ENCODE measurements around the gene SLCO3A1. TPM values are rescaled to one million over a fixed set of nuclear protein-coding genes. Genes with fewer than 3 reads are reported as not detected.

Gene SLCO3A1
- total and polyA plus RNA-seq, 2 of the 8 experiments (the other 6 are each of a cell fraction or from before 2014, with no cell fraction given), result 15.1 to 20.4 TPM

DNA sequence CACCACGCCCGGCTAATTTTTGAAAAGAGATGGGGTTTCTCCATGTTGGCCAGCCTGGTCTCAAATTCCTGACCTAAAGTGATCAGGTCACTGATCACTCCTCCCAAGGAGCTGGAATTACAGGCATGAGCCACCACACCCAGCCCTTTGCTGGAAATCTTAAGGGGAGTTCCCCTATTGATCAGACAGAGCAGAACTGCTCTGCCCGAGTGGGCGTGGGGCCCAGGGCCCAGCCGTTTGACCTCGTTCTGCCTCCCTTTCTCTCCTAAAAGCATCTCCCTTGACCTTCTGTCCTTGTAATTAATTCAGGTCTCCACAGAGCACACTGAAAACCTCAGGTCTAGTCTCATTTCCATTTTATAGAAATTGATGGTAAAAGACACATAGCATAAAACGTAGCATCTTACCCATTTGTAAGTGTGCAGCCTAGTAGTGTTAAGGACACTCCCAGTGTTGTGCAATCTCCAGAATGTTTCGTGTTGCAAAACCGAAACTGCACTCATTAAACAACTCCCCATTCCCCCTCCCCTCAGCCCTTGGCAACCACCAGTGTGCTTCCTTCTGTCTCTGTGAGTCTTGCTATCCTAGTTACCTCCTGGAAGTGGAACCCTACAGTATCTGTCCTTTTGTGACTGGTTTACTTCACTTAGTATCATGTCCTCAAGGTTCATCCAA, 89.3 kb downstream of the SLCO3A1 start:
- 91% methylated on average over 9 of the region's 9 CpGs; no CpG with 5 or more reads in 1 of the 2 experiments for WGBS, 2 experiments (ENCODE audit: extremely low coverage in 1 of 2, insufficient coverage in 1 of 2, insufficient read length in 1 of 2, insufficient replicate concordance in 2 of 2, low coverage in 1 of 2, low lambda C conversion rate in 2 of 2, missing lambda C conversion rate in 1 of 2)
- no peak overlapping the region for H2AFZ ChIP-seq (ENCODE audit: low read length)
- H3K4me1 ChIP-seq (replicated peaks in 1 of 4; ENCODE audit: control insufficient read depth in 3 of 4, insufficient read depth in 4 of 4, low read length in 3 of 4), result peaks cover 16 to 27% (median 22%) of the 10 kb centered on the region in 4 experiments

More for the DNA sequence above, 89.3 kb downstream of the SLCO3A1 start:
- H3K56ac ChIP-seq (replicated peaks; ENCODE audit: insufficient read length, low read depth, low read length), result no peak overlapping the region
- H2BK5ac ChIP-seq (ENCODE audit: low read depth, low read length), result no peak overlapping the region
- no peaks in the 10 kb centered on the region for H4K20me1 ChIP-seq (replicated peaks in 1 of 2; ENCODE audit: control insufficient read depth in 1 of 2, insufficient read depth in 2 of 2, low read length in 2 of 2)
- no peak overlapping the region for H4K91ac ChIP-seq (replicated peaks; ENCODE audit: insufficient read length, low read length)
- H2BK15ac ChIP-seq (ENCODE audit: low read length), result no peak overlapping the region
- H3K27ac ChIP-seq (ENCODE audit: low read depth, low read length), result no peak overlapping the region
- FAIRE-seq, result no peak
- no peak for DNase-seq (ENCODE audit: low read depth in 1 of 2, low spot score in 2 of 2)
- CTCF ChIA-PET (ENCODE audit: partially characterized antibody), result interaction anchor here (1.0 to 4.9 kb wide), 6 partner anchors 13 to 135 kb away, joined by 3 to 34 read pairs (median 8); partner anchors contain the start of gene SLCO3A1
- TF ChIP-seq CBX8 (IDR thresholded peaks at IDR 0.05; ENCODE audit: borderline replicate concordance, low read depth, low read length), result no peak
- TF ChIP-seq CEBPB (IDR thresholded peaks at IDR 0.05; ENCODE audit: low read depth, low read length), result peak; percentile 65; the same call in 1 of the 2 replicates
- POLR2A ChIA-PET (ENCODE audit: partially characterized antibody), result interaction anchor here (1.5 kb wide), 1 partner anchor 125 kb away, joined by 3 read pairs; no protein-coding TSS in a partner anchor
- no peak overlapping the region for H3K4me3 ChIP-seq (ENCODE audit: extremely low read depth in 1 of 4, insufficient read depth in 2 of 4, low read depth in 3 of 4, low read length in 4 of 4)
- no peak overlapping the region for H3K4me2 ChIP-seq (ENCODE audit: insufficient read depth in 1 of 2, low read depth in 2 of 2, low read length in 2 of 2)
- H3K14ac ChIP-seq (ENCODE audit: insufficient read length), result no peak overlapping the region
- no peak overlapping the region for H3K23ac ChIP-seq (ENCODE audit: insufficient read length)
- H3K18ac ChIP-seq (ENCODE audit: extremely low read depth, low read length), result no peak overlapping the region; the same call in 1 of the 2 replicates
- H2BK12ac ChIP-seq (ENCODE audit: low read depth, low read length), result no peak overlapping the region
- H3K36me3 ChIP-seq (ENCODE audit: control insufficient read depth in 2 of 4, insufficient read depth in 4 of 4, low read length in 3 of 4), result no peaks in the 10 kb centered on the region
- no peaks in the 10 kb centered on the region for H3K27me3 ChIP-seq (replicated peaks in 1 of 4; ENCODE audit: control insufficient read depth in 3 of 4, extremely low read depth in 1 of 4, insufficient read depth in 3 of 4, low read length in 3 of 4)
- H3K4ac ChIP-seq (replicated peaks; ENCODE audit: insufficient read length, low read depth, low read length), result no peak overlapping the region
- no peak overlapping the region for H4K8ac ChIP-seq (ENCODE audit: extremely low read depth, insufficient read depth, low read length)
- no peak overlapping the region for H2BK120ac ChIP-seq (replicated peaks; ENCODE audit: low read depth, low read length)
- 0 out of 2 replicates have a peak overlapping the region, but pooled peaks have one; percentile 46 for H2AK5ac ChIP-seq (ENCODE audit: low read depth, low read length)
- H3K9me3 ChIP-seq (ENCODE audit: insufficient read depth in 2 of 2, low read depth in 1 of 2, low read length in 1 of 2), result no peaks in the 10 kb centered on the region
- H4K5ac ChIP-seq (ENCODE audit: insufficient read length, low read depth, low read length), result no peak overlapping the region
- H3K79me2 ChIP-seq (ENCODE audit: control insufficient read depth in 1 of 2, insufficient read depth in 2 of 2, low read length in 2 of 2), result peaks cover 0 to 23% of the 10 kb centered on the region in 2 experiments; a peak in 2 of 4 replicates
- H3K79me1 ChIP-seq (ENCODE audit: low read depth, low read length), result peaks cover 8% of the 10 kb centered on the region; the same call in 1 of the 2 replicates
- H3K9ac ChIP-seq (replicated peaks in 1 of 4; ENCODE audit: extremely low read depth in 1 of 4, low read depth in 3 of 4, low read length in 3 of 4), result no peak overlapping the region
- no peaks in the 10 kb centered on the region for H3K23me2 ChIP-seq (ENCODE audit: low read depth, low read length)
- H2BK20ac ChIP-seq (ENCODE audit: low read length), result no peak overlapping the region
